Psoas muscle (tissue), 8 donors: ENCODE data around the gene ELF2. TPM values are rescaled to one million over a fixed set of nuclear protein-coding genes. Genes with fewer than 3 reads are reported as not detected.
"Not testable (repeated sequence)": the region's sequence is repeated elsewhere in the genome, so short reads cannot be mapped to it uniquely, and the experiment has no call there.

Source experiments
- ATAC-seq, 4 donors: fragments of 200-7000 bp; cut with Tn5 transposase; one replicate each; pipeline ENCODE4 v1.9.1; 2020; ENCODE audit warnings: moderate library complexity in 3 of 4, mild to moderate bottlenecking in 2 of 4
- DNase-seq, 2 donors: peaks; one replicate each; pipeline ENCODE4 v3.0.0-alpha.2; 2020
- H3K27ac ChIP-seq: fragments of 200-600 bp; one replicate; pipeline ENCODE4 v1.8.0; 2022
- H3K27me3 ChIP-seq, 3 donors: fragments of 200-600 bp in 1 of 3; one replicate each; pipeline versions ENCODE4 v1.6.1 to v1.8.0; 2013 to 2022; ENCODE audit warnings: low read length in 2 of 3, mild to moderate bottlenecking in 2 of 3, moderate library complexity in 1 of 3; ENCODE audit not compliant: insufficient read depth in 3 of 3
- H3K36me3 ChIP-seq, 2 donors: fragments of 200-600 bp in 1 of 2; one replicate each; pipeline versions ENCODE4 v1.6.1 to v1.8.0; 2013 to 2022; ENCODE audit warnings: low read depth in 1 of 2, mild to moderate bottlenecking in 1 of 2, moderate library complexity in 1 of 2; ENCODE audit not compliant: insufficient read depth in 1 of 2
- H3K4me1 ChIP-seq: fragments of 200-600 bp; one replicate; pipeline ENCODE4 v1.8.0; 2022
- H3K4me3 ChIP-seq: fragments of 200-600 bp; one replicate; pipeline ENCODE4 v1.8.0; 2022; ENCODE audit warnings: mild to moderate bottlenecking
- H3K9me3 ChIP-seq: fragments of 200-600 bp; one replicate; pipeline ENCODE4 v1.8.0; 2022
- CTCF ChIP-seq: fragments of 200-600 bp; IDR thresholded peaks from one replicate; pipeline ENCODE4 v1.8.0; 2022; ENCODE audit warnings: antibody characterized with exemption
- WGBS, 3 donors: extraction: QIAGEN DNeasy Blood & Tissue Kit; methylation state at CpG; one replicate each; pipeline versions ENCODE4 v1.1.6 to v1.1.7; 2013; 5-methylcytosine and 5-hydroxymethylcytosine counted together
- intact Hi-C, 2 donors: fragments of 100-400 bp; cut with DNase I; formaldehyde crosslinking; loops; one replicate each; pipeline versions ENCODE4 v1.11.0 to v1.14.2; 2022
- polyA plus RNA-seq, 3 donors: library from polyadenylated mRNA; stranded (reverse); fragments of 200-250 nt; gene quantifications; one replicate each; pipeline ENCODE4 v1.2.3, GENCODE V29; 2013
- total RNA-seq, 4 donors: library from RNA; stranded (reverse); fragmentation: NEBNext Ultra II Directional in 2 of 4; extraction: Animal tissue kit (Norgen Biotek cat#: 25700) in 2 of 4; gene quantifications; one replicate each; pipeline versions ENCODE4 v1.2.1 to v1.2.4, GENCODE V29; 2021 to 2023
- donor health status: healthy with polysubstance abuse.
- donor health status: DM: no; HTN: no; CAD: no; lungs with moderate emphysema.
- donor health status: Bipolar disorder and iron deficiency.
- donor health status: healthy.
- donor health status: DM: yes; HTN: yes; CAD: no.
- donor health status: DM: no; HTN: no; CAD: no.
- donor health status: DM: no; HTN: no; CAD: no.
- donor health status: DM: yes; HTN: yes; CAD: no.

Gene ELF2
- total and polyA plus RNA-seq, 7 donors, result 10.3 to 31.7 (median 27.0) TPM

GRCh38 chr4:139163806-139164206, 13.2 kb downstream of the ELF2 start:
- DNase-seq (no peak), ATAC-seq (no peak)
- H3K36me3 ChIP-seq, result no peaks in the 10 kb centered on the region
- H3K4me3 ChIP-seq, result no peak overlapping the region
- intact Hi-C loops, result loop anchor here in 1 of 2 donors (10.0 kb wide), 1 partner anchor 129 kb away; no protein-coding TSS in a partner anchor
- no peaks in the 10 kb centered on the region for H3K27me3 ChIP-seq
- WGBS, 3 donors, result 92 to 95% (median 93%) methylated on average over 2 of the region's 2 CpGs
- no peak for TF ChIP-seq CTCF
- H3K27ac ChIP-seq, result no peak overlapping the region
- H3K4me1 ChIP-seq, result peaks cover 37% of the 10 kb centered on the region
- H3K9me3 ChIP-seq, result no peaks in the 10 kb centered on the region

- H3K27me3 ChIP-seq, ATAC-seq, intact Hi-C loops, H3K36me3 ChIP-seq, H3K27ac ChIP-seq, H3K4me3 ChIP-seq, DNase-seq, H3K9me3 ChIP-seq: not testable (repeated sequence)
- 90 to 92% (median 90%) methylated on average over 9 of the region's 9 CpGs for WGBS, 3 donors
- peaks cover 16% of the 10 kb centered on the region for H3K4me1 ChIP-seq
Measured at GRCh38 chr4:139157977-139158376, 19.0 kb downstream of the ELF2 start.

GRCh38 chr4:139154952-139155557, 22.0 kb downstream of the ELF2 start:
- no peak for ATAC-seq
- intact Hi-C loops, result no loop called here
- H3K4me3 ChIP-seq, result no peak overlapping the region
- no peak overlapping the region for H3K27ac ChIP-seq
- H3K36me3 ChIP-seq, result no peaks in the 10 kb centered on the region
- no peaks in the 10 kb centered on the region for H3K27me3 ChIP-seq
- TF ChIP-seq CTCF, result no peak
- no peak for DNase-seq
- H3K9me3 ChIP-seq, result no peaks in the 10 kb centered on the region
- H3K4me1 ChIP-seq, result peaks cover 12% of the 10 kb centered on the region
- 91 to 99% (median 91%) methylated on average over 5 of the region's 5 CpGs for whole genome bisulfite sequencing, 3 donors

- no peak for TF ChIP-seq CTCF
- no peak for DNase-seq
- Histone ChIP-seq H3K36me3 (no peaks in the 10 kb centered on the region), H3K27ac (no peak overlapping the region), H3K9me3 (no peaks in the 10 kb centered on the region), H3K27me3 (no peaks in the 10 kb centered on the region), H3K4me3 (no peak overlapping the region), H3K4me1 (peaks cover 8% of the 10 kb centered on the region)
- ATAC-seq, result peak in 2 of 4 donors; percentile 54 to 70
- intact Hi-C loops, result no loop called here
- 41 to 62% (median 43%) methylated on average over 1 of the region's 1 CpG for WGBS, 3 donors
Measured at GRCh38 chr4:139154538-139154937, 22.5 kb downstream of the ELF2 start.

- Histone ChIP-seq H3K9me3 (no peaks in the 10 kb centered on the region), H3K27ac (no peak overlapping the region), H3K4me3 (no peak overlapping the region), H3K4me1 (peaks cover 8% of the 10 kb centered on the region), H3K36me3 (no peaks in the 10 kb centered on the region), H3K27me3 (no peaks in the 10 kb centered on the region)
- WGBS, 3 donors, result 85 to 88% (median 86%) methylated on average over 2 of the region's 2 CpGs
- intact Hi-C loops, result no loop called here
- no peak for TF ChIP-seq CTCF
- ATAC-seq (no peak), DNase-seq (no peak)
Measured at GRCh38 chr4:139154134-139154421, 22.9 kb downstream of the ELF2 start.
